Adrenal gland (tissue), 12 donors: Measurements from ENCODE around the gene GPAT2. TPM values are rescaled to one million over a fixed set of nuclear protein-coding genes. Genes with fewer than 3 reads are reported as not detected.
"Not testable (repeated sequence)": the region's sequence is repeated elsewhere in the genome, so short reads cannot be mapped to it uniquely, and the experiment has no call there.

ENCODE experiments used
- DNase-seq, 7 donors: peaks; one replicate each; pipeline ENCODE4 v3.0.0-alpha.2; 2019 to 2020
- H3K27ac ChIP-seq, 5 donors: fragments of 200-600 bp; sonication (generic) in 4 of 5; 1 replicate in 3 of 5; 2 replicates in 2 of 5; pipeline versions ENCODE4 v1.5.1 to v1.8.0; 2016 to 2020; ENCODE audit warnings: mild to moderate bottlenecking in 1 of 5
- H3K27me3 ChIP-seq: fragments of 200-600 bp; 2 replicates; pipeline ENCODE4 v1.8.0; 2021
- H3K36me3 ChIP-seq, 2 donors: fragments of 200-600 bp; replicated peaks in 1 of 2; 1 replicate in 1 of 2; 2 replicates in 1 of 2; pipeline versions ENCODE4 v1.5.1 to v1.8.0; 2018 to 2022
- H3K4me1 ChIP-seq, 2 donors: fragments of 200-600 bp; replicated peaks in 1 of 2; 1 replicate in 1 of 2; 2 replicates in 1 of 2; pipeline versions ENCODE4 v1.5.1 to v1.8.0; 2018 to 2021
- H3K4me3 ChIP-seq, 4 donors: fragments of 200-600 bp; sonication (generic) in 3 of 4; one replicate each; pipeline ENCODE4 v1.5.1; 2016 to 2018
- H3K9me3 ChIP-seq, 3 donors: fragments of 200-600 bp; sonication (generic) in 1 of 3; replicated peaks in 1 of 3; 1 replicate in 2 of 3; 2 replicates in 1 of 3; pipeline versions ENCODE4 v1.5.1 to v1.8.0; 2016 to 2021
- WGBS, 4 donors: extraction: QIAGEN DNeasy Blood & Tissue Kit in 2 of 4; methylation state at CpG; one replicate each; pipeline versions ENCODE4 v1.1.5 to v1.1.7; 2013 to 2017; 5-methylcytosine and 5-hydroxymethylcytosine counted together
- intact Hi-C, 2 donors: fragments of 100-400 bp; cut with DNase I; formaldehyde crosslinking; loops; one replicate each; pipeline versions ENCODE4 v1.14.1 to v1.15.0; 2022 to 2023
- polyA plus RNA-seq, 3 donors: library from polyadenylated mRNA; stranded (reverse); fragments of 200-250 nt in 2 of 3; fragments of 350-450 nt in 1 of 3; fragmentation: Illumina TruSeq in 1 of 3; extraction: RNeasy Lipid Tissue Mini Kit (QIAGEN cat#74804) in 1 of 3; gene quantifications; one replicate each; pipeline ENCODE4 v1.2.3, GENCODE V29; 2013 to 2014
- total RNA-seq, 9 donors: library from RNA; depleted of rRNA in 4 of 9; stranded (reverse); fragments of >200 nt in 4 of 9; fragments of 120-200 nt in 1 of 9; fragmentation: NEBNext Ultra II Directional in 1 of 9; extraction: Animal tissue kit (Norgen Biotek cat#: 25700) in 1 of 9; gene quantifications; one replicate each; pipeline versions ENCODE4 v1.1.0 to v1.2.4, GENCODE V29; 2013 to 2023
- donor health status: healthy with polysubstance abuse.
- donor health status: Bipolar disorder and iron deficiency.
- donor health status: DM: yes; HTN: yes; CAD: no.
- donor health status: DM: no; HTN: no; CAD: no.
- donor health status: DM: no; HTN: no; CAD: no.
- donor health status: DM: yes; HTN: yes; CAD: no.

Gene GPAT2
- total and polyA plus RNA-seq, 12 donors = 0.30 to 3.3 (median 1.3) TPM

GRCh38 chr2:96061197-96061817 is 26.6 kb upstream of the GPAT2 start:
- H3K9me3 ChIP-seq, DNase-seq, H3K4me3 ChIP-seq, H3K36me3 ChIP-seq, H3K4me1 ChIP-seq, H3K27me3 ChIP-seq, H3K27ac ChIP-seq: not testable (repeated sequence)
- intact Hi-C loops = loop anchor here in 1 of 2 donors (10.0 kb wide), 1 partner anchor 1623 kb away; no protein-coding TSS in a partner anchor
- WGBS, 4 donors = 70 to 88% (median 74%) methylated on average over 3 to 8 of the region's 8 CpGs

GRCh38 chr2:96060325-96060724 is 25.6 kb upstream of the GPAT2 start:
- H3K27ac ChIP-seq, H3K36me3 ChIP-seq, H3K27me3 ChIP-seq, H3K4me1 ChIP-seq, H3K4me3 ChIP-seq, H3K9me3 ChIP-seq, DNase-seq: not testable (repeated sequence)
- 75 to 84% (median 80%) methylated on average over 6 to 9 of the region's 10 CpGs for WGBS, 4 donors
- intact Hi-C loops = loop anchor here in 1 of 2 donors (10.0 kb wide), 1 partner anchor 1624 kb away; no protein-coding TSS in a partner anchor

- H3K27me3 ChIP-seq, H3K4me3 ChIP-seq, H3K4me1 ChIP-seq, H3K36me3 ChIP-seq, H3K27ac ChIP-seq, DNase-seq, intact Hi-C loops, H3K9me3 ChIP-seq: not testable (repeated sequence)
- 47 to 60% methylated on average over 3 to 4 of the region's 6 CpGs; no CpG with 5 or more reads in 2 of the 4 donors for WGBS, 4 donors
Measured at GRCh38 chr2:96059443-96059842, 24.7 kb upstream of the GPAT2 start.

GRCh38 chr2:96055830-96056229 is 21.1 kb upstream of the GPAT2 start:
- H3K27ac ChIP-seq = not testable (repeated sequence)

GRCh38 chr2:96054537-96054936 is 19.8 kb upstream of the GPAT2 start:
- H3K36me3 ChIP-seq, DNase-seq, H3K27me3 ChIP-seq, H3K27ac ChIP-seq, intact Hi-C loops, H3K4me3 ChIP-seq, H3K9me3 ChIP-seq, H3K4me1 ChIP-seq: not testable (repeated sequence)
- WGBS, 4 donors = 81 to 91% (median 83%) methylated on average over 6 of the region's 7 CpGs

More at GRCh38 chr2:96055830-96056229, 21.1 kb upstream of the GPAT2 start:
- H3K4me3 ChIP-seq, DNase-seq, H3K9me3 ChIP-seq, H3K27me3 ChIP-seq, intact Hi-C loops, H3K36me3 ChIP-seq, H3K4me1 ChIP-seq: not testable (repeated sequence)
- WGBS, 4 donors = 57 to 100% (median 79%) methylated on average over 1 to 2 of the region's 6 CpGs; no CpG with 5 or more reads in 1 of the 4 donors

GRCh38 chr2:96053385-96053784 is 18.7 kb upstream of the GPAT2 start:
- H3K27ac ChIP-seq, intact Hi-C loops, H3K4me1 ChIP-seq, H3K4me3 ChIP-seq, H3K36me3 ChIP-seq, H3K9me3 ChIP-seq, H3K27me3 ChIP-seq, DNase-seq: not testable (repeated sequence)
- WGBS, 4 donors = 65 to 69% (median 67%) methylated on average over 6 to 7 of the region's 7 CpGs

GRCh38 chr2:96052632-96053031 is 17.9 kb upstream of the GPAT2 start:
- H3K36me3 ChIP-seq, H3K27ac ChIP-seq, H3K9me3 ChIP-seq, DNase-seq, H3K27me3 ChIP-seq, H3K4me3 ChIP-seq, intact Hi-C loops, H3K4me1 ChIP-seq: not testable (repeated sequence)
- 57 to 96% (median 88%) methylated on average over 1 to 2 of the region's 3 CpGs for WGBS, 4 donors

- H3K9me3 ChIP-seq, H3K4me3 ChIP-seq, H3K4me1 ChIP-seq, H3K27ac ChIP-seq, intact Hi-C loops, H3K27me3 ChIP-seq, H3K36me3 ChIP-seq, DNase-seq: not testable (repeated sequence)
- no CpG with 5 or more reads among the region's 3 CpGs for WGBS, 4 donors
Measured at GRCh38 chr2:96049917-96050262, 15.2 kb upstream of the GPAT2 start.

- intact Hi-C loops, H3K36me3 ChIP-seq: not testable (repeated sequence)
Measured at GRCh38 chr2:96049049-96049916, 14.6 kb upstream of the GPAT2 start.

GRCh38 chr2:96035554-96035953 is 838 bp upstream of the GPAT2 start:
- H3K27me3 ChIP-seq, intact Hi-C loops, H3K9me3 ChIP-seq, DNase-seq, H3K36me3 ChIP-seq, H3K27ac ChIP-seq, H3K4me3 ChIP-seq, H3K4me1 ChIP-seq: not testable (repeated sequence)
- WGBS, 4 donors = no CpG with 5 or more reads among the region's 14 CpGs

More at GRCh38 chr2:96049049-96049916, 14.6 kb upstream of the GPAT2 start:
- 50 to 100% (median 56%) methylated on average over 1 to 10 of the region's 18 CpGs for WGBS, 4 donors
- not testable (repeated sequence) for H3K4me3 ChIP-seq, H3K27ac ChIP-seq, H3K4me1 ChIP-seq, H3K27me3 ChIP-seq, H3K9me3 ChIP-seq
- DNase-seq = peak in 1 of 7 donors; percentile 10

GRCh38 chr2:96033997-96034396 is 719 bp downstream of the GPAT2 start:
- intact Hi-C loops, H3K4me3 ChIP-seq, H3K9me3 ChIP-seq, H3K4me1 ChIP-seq, DNase-seq, H3K27me3 ChIP-seq, H3K27ac ChIP-seq, H3K36me3 ChIP-seq: not testable (repeated sequence)
- 21 to 25% methylated on average over 1 of the region's 9 CpGs; no CpG with 5 or more reads in 2 of the 4 donors for whole genome bisulfite sequencing, 4 donors
